Astrocyte (in vitro differentiated cells and primary cell): Measurements from ENCODE around the gene FAAP100.

Experiments used
- CTCF ChIP-seq: IDR thresholded peaks from 2 replicates; pipeline ENCODE4 v1.5.1; 2011; ENCODE audit warnings: low read depth, mild to moderate bottlenecking, inconsistent platforms, low read length, moderate library complexity; ENCODE audit not compliant: insufficient read depth
- EZH2 ChIP-seq: IDR thresholded peaks from 2 replicates; pipeline ENCODE4 v1.6.1; 2012; ENCODE audit warnings: mild to moderate bottlenecking, low read length, inconsistent platforms; ENCODE audit not compliant: insufficient read depth

- TF ChIP-seq CTCF = no peak
- no peak for TF ChIP-seq EZH2
Measured at GRCh38 chr17:81550830-81551457, 1.2 kb downstream of the FAAP100 start.
